ENCODE results near the gene SLCO2A1.

DNA sequence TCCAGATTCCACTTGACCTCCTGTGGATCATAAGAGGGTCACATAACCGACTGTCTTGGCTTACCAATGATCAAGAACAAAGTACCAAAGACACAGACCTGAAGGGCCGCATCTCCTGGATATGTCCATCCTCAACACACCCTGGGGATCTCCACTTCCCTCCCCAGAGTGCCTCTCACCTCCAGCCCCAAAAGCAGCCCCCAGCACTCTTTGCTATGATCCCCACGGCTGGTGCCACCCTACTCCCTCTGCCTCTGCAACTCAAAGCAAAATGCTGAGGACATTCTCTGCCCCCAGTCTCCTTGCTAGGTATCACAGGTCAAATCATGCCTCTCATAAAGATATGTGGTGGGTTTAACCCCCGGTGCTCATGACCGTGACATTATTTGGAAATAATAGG, 32.7 kb downstream of the SLCO2A1 start:
- TF ChIP-seq, protein P1, sequence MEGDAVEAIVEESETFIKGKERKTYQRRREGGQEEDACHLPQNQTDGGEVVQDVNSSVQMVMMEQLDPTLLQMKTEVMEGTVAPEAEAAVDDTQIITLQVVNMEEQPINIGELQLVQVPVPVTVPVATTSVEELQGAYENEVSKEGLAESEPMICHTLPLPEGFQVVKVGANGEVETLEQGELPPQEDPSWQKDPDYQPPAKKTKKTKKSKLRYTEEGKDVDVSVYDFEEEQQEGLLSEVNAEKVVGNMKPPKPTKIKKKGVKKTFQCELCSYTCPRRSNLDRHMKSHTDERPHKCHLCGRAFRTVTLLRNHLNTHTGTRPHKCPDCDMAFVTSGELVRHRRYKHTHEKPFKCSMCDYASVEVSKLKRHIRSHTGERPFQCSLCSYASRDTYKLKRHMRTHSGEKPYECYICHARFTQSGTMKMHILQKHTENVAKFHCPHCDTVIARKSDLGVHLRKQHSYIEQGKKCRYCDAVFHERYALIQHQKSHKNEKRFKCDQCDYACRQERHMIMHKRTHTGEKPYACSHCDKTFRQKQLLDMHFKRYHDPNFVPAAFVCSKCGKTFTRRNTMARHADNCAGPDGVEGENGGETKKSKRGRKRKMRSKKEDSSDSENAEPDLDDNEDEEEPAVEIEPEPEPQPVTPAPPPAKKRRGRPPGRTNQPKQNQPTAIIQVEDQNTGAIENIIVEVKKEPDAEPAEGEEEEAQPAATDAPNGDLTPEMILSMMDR (conservative IDR thresholded peaks at IDR 0.05; ENCODE audit: low read depth in 2 of 2), result no peak
- no peak for TF ChIP-seq JUNB (IDR thresholded peaks at IDR 0.05; ENCODE audit: unreplicated experiment)
- TF ChIP-seq EZH2 (IDR thresholded peaks at IDR 0.05; ENCODE audit: low read depth, unreplicated experiment), result no peak
- TF ChIP-seq ZNF114 (CRISPR knock-in tag; IDR thresholded peaks at IDR 0.05), result no peak
- no peak for TF ChIP-seq POLR2AphosphoS5 (IDR thresholded peaks at IDR 0.05; ENCODE audit: low read depth)

Measured in GM23338 (cell line).